NCI-H1417 (cell line): ENCODE data around the gene ROCK2.

ENCODE experiments used
- DNase-seq, 3 experiments: peaks; one replicate each; lab custom pipeline; 2025; lab: John Stamatoyannopoulos, UW

ROCK2 gene

DNA sequence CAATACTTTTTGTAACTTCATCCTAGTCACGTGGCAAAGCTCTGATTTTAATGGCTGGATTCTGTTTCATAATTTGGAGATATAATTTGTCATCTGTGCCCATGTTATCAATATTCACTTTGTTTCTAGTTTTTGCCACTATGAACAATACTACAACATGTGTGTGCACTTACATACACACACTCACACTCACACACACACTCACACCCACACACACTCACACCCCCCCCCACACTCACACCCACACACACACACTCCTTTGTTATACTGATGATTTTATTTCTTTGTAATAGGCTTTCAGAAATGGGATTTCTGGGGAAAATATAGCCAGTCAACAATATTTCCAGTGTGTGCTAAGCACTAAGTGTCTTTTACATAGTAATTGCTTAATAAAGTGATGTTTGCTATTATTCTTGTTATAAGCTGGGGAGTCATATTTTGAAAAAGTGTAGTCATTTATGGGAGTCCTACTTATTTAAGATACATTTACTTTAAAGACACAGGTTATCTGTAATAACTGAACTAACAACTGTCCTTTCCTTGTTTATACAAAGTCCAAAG, 22.8 kb upstream of the ROCK2 start:
- DNase-seq, result no peak

- DNase-seq, result no peak
Measured at GRCh38 chr2:11366326-11366741, 21.9 kb upstream of the ROCK2 start.

DNA sequence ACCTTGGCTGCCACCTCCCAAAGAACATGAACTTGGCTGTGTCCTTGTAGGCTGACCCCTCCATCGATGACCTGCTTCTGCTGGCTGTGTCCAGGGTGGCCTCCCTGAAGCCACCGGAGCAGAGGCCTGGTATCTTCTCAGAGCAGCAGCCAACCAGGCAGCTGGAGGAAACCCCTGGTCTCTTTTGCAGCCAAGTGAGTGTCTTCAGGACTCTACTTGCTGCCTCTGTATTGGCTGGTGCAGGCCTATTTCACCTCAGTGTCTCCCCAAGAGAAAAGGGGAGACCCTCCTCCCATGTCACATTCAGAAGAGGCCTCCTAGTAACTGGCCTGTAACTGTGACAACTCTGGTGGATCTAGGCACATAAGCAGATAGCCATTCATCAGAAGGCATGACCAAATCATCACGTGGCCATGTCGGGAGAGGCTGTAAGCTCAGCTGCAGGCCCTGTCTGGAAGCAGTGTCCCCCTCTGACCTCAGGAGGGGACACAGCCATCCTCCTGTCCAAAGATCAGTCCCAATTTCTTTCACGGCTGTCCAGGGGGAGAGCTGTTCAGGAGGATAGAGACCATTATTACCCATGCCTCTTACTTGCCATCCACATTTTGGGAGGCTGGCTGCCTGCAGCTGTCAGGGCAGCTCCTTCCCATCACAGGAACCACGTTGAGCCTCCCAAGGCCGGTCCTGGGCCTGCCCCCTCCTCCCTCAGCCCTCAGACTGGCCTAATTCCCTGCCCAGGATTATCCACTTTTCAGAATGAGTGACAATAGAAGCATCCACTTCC, 20.9 kb upstream of the ROCK2 start:
- DNase-seq, result no peak

DNA sequence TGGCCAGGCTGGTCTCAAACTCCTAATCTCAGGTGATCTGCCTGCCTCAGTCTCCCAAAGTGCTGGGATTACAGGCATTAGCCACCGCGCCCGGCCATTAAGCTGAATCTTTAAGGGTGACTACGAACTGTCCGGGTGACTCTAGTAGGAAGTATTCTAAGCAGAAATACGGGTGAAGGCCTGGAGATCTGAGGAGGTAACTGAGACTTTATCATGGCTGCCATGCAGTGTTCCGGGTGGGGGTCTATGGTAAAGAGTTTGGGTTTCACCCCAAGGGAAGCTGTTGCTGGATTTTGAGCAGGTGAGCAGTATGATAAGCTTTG, 20.1 kb upstream of the ROCK2 start:
- DNase-seq, result no peak

DNA sequence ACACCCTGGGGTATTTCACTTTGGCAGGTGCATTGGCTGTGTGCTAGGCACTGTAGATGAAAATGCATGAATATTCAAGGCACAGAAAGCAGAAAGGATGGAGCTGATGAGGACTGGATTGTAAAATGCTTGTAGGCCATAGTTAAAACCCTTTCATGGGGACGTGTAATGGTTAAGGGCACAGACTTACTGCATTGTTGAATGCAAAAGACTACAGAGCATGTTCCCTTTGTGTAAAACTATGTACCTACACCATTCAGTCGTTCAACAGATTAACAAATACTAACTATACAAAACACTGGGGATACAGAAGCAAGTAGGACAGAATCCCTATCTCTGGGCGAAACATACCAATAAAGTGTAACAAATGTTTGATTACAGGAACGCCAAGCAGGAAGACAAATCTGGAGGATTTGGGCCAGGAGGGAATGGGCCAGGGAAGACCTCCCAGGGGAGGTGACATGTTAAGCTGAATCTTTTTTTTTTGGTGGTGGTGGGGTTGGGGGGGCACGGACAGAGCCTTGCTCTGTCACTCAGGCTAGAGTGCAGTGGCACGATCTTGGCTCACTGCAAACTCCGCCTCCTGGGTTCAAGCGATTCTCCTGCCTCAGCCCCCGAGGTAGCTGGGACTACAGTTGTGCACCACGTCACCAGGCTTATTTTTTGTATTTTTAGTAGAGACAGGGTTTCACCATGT, 19.6 kb upstream of the ROCK2 start:
- no peak for DNase-seq

DNA sequence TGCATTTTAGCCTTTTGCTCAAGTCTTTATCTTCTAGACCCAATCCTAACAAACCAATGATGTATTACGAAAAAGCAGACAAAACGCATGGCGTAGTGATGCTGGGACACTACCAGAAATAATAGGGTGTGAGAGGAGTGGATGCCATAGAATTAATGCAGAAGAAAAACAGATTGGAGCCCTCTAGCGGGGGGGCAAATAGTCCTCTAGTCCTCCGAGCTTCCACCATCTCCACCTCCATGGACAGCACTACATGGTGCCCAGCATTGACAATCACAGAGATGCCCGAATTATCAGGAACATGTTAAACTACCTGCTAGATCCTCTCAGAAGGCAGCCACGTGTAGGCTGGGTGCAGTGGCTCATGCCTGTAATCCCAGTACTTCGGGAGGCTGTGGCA, 15.4 kb upstream of the ROCK2 start:
- DNase-seq, result no peak

- no peak for DNase-seq
Measured at GRCh38 chr2:11357428-11357972, 13.1 kb upstream of the ROCK2 start.

GRCh38 chr2:11356764-11357163, 12.3 kb upstream of the ROCK2 start:
- no peak for DNase-seq

- DNase-seq, result no peak
Measured at GRCh38 chr2:11355194-11356053, 11.0 kb upstream of the ROCK2 start.

DNA sequence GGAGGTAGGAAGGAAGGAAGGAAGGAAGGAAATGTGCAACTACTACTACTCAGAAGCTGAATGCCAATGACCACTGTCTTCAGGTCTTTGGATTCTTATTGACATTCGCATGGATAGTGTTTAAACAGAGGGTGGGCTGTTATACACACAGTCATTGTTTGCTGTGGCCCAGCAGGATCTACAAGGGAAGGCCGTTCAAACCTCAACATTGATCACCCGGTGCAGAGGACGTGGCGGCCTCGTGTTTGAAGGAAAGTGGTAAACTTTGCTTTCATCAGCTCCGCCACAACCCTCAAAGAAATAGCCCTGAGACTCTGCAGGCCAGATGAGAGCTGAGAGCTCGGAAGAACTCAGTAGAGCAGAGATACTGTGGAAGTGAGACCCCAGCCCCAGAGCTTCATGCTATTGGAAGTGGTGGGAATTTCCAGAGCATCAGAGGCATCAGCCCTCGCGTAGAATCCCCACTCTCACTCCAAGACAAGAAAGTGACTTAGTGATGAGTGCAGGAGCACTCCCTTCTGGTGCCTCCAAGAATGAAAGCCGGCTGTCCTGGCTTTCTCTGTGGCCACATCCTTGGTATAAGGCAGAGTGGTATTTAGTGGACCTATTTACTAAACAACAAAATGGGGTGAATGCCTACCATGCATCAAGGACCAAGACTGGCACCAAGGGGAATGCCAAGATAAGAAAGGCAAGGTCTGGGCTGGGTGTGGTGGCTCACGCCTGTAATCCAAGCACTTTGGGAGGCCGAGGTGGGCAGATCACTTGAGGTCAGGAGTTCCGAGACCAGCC, 10.1 kb upstream of the ROCK2 start:
- DNase-seq, result no peak

GRCh38 chr2:11352781-11353537, 8.5 kb upstream of the ROCK2 start:
- DNase-seq, result no peak

- peak in 1 of 3 experiments; percentile 14 for DNase-seq
Measured at GRCh38 chr2:11348209-11348749, 3.8 kb upstream of the ROCK2 start.

DNA sequence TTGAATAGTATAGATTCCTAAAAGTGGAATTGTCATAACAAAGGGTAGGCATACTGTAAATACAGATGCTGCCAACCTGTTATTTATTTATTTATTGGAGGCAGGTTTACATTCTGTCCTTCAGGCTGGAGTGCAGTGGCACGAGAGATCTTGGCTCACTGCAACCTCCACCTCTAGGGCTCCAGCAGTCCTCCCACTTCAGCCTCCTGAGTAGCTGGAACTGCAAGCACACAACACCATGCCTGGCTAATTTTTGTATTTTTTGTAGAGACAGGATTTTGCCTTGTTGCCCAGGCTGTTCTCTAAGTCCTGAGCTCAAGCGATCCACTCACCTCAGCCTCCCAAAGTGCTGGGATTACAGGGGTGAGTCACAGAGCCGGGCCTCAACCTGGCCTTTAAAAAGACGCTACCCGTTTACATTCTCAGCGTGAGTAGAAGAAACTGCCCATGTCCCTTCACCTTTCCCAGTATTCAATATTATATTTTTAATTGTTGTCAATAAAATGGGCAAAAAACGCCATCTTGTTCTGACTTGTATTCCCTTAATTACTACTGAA, 3.0 kb upstream of the ROCK2 start:
- no peak for DNase-seq

DNA sequence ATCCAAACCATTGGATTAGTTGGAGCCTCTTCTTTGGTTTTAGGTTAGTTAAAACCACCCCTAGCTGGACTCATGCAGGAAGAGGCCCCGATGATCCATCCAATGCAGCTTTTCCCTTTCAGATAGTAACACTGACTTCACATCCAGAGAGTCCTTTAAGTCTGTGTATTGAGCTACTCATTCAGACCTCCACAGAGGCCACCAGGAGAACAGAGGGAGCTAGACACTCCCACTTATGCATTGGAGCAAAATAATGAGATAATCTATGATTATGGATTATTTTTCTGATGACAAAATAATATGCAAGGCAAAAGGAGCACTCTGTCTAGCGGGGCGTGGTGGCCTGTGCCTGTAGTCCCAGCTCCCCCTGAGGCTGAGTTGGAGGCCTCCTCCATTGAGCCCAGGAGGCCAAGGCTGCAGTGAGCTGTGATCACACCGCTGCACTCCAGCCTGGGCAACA, 1.6 kb upstream of the ROCK2 start:
- DNase-seq, result no peak

DNA sequence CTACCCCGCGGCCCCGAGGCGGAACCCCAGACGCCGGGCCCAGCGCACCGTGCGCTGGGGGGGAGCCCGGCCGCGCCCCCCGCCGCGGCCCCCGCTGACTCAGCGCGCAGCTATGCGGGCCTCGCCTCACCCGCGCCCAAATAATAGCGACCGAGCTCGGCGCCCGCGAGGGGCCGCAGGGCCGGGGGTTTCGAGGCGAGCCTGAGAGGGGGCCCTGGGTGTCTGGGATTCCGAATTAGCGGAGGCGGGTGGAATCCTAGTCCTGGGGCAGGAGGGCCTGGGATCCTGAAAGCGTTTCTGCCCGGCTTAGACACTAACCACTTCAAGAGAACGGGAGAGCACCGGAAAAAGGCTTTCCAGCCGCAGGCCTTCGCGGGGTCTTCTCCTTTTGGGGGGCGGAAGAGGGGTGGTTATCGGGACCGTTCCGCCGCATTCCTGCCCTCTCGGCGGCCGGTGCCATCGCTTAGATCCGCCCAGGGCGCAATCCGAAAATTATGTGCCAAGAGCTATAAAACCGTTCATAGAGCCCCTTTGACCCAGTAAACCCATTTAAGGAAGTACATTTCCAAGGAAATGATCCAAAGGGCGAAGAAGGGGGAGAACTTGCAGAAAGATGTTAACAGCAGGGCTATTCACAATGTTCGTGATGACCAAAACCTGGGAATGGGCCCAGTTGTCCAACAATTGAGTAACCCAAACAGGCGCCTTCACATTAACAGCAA, 681 bp upstream of the ROCK2 start:
- DNase-seq, result peak in 2 of 3 experiments; percentile 76 to 79

DNA sequence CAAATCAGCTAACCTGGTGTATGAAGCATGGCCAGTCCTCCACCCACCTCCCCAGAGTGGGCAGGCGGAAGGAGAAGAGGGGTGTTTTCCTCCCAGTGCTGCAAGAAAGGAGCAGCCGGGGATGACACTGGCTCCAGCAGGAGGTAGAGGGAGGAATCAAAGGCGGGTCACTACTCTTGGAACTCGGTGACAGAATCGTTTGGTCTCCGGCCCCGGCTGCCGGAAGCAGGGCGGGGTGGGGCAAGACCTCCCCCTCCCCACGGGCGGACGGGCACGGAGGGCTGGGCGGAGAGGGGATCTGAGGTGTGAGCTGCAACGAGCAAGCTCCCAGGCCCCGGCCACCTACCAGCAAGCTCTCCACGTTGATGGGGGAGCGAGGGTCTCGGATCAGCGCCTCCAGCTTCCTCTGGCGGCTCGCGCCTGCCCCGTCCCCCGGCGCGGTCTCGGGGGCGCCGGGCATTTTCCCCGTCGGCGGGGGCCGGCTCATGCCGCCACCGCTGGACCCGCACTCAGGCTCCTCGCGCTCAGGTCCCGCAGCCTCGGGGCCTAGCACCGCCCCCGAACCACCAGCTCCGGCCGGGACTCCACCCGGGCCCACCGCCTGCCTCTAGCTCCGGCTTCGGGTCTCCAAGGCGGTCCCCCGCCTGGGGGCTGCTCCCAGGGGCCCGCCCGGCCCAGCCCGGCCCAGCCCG, 640 bp downstream of the ROCK2 start:
- DNase-seq, result peak; percentile 77 to 90 (median 79)

DNA sequence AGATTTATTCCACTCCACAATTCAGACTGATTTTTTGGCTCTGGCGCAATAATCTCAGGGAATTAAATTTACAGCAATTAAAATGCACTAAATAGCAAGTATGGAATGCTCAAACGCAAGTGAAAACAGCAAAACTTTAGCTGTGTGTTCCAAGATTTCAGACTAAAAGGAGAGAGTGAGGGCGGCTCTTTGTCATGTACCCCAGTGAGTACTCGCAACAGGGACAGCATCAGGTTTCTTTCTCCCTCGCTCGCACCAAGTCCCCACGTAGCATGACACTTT, 1.1 kb downstream of the ROCK2 start:
- DNase-seq, result peak in 1 of 3 experiments; percentile 77

GRCh38 chr2:11342551-11343367, 1.7 kb downstream of the ROCK2 start:
- DNase-seq, result peak in 2 of 3 experiments; percentile 35 to 64
